Gastroesophageal sphincter (tissue), 3 donors: Measurements from ENCODE around the gene OPCML.

Source experiments
- EP300 ChIP-seq: sonication (generic); formaldehyde crosslinking; IDR thresholded peaks from one replicate; pipeline ENCODE4 v1.6.1; 2017; ENCODE audit warnings: antibody characterized with exemption, mild to moderate bottlenecking
- TF ChIP-seq, protein P1 (sequence below), 4 experiments: fragments of 200-600 bp in 2 of 4; fragments of 450-650 bp in 2 of 4; sonication (generic) in 1 of 4; IDR thresholded peaks; one replicate each; pipeline ENCODE4 v1.5.1; 2017 to 2019; ENCODE audit warnings: antibody characterized with exemption in 4 of 4, mild to moderate bottlenecking in 2 of 4, moderate library complexity in 2 of 4

- TF ChIP-seq, protein P1, sequence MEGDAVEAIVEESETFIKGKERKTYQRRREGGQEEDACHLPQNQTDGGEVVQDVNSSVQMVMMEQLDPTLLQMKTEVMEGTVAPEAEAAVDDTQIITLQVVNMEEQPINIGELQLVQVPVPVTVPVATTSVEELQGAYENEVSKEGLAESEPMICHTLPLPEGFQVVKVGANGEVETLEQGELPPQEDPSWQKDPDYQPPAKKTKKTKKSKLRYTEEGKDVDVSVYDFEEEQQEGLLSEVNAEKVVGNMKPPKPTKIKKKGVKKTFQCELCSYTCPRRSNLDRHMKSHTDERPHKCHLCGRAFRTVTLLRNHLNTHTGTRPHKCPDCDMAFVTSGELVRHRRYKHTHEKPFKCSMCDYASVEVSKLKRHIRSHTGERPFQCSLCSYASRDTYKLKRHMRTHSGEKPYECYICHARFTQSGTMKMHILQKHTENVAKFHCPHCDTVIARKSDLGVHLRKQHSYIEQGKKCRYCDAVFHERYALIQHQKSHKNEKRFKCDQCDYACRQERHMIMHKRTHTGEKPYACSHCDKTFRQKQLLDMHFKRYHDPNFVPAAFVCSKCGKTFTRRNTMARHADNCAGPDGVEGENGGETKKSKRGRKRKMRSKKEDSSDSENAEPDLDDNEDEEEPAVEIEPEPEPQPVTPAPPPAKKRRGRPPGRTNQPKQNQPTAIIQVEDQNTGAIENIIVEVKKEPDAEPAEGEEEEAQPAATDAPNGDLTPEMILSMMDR (IDR thresholded peaks at IDR 0.05), result no peak
- TF ChIP-seq EP300, result no peak
These were observed 873.6 kb downstream of the OPCML start for GRCh38 chr11:132658696-132659095.
